DMS153 (cell line): Measurements from ENCODE around the gene NCS1.

Experiments used
- DNase-seq: peaks from one replicate; lab custom pipeline; 2025; lab: John Stamatoyannopoulos, UW

Gene NCS1

GRCh38 chr9:130147910-130148309 lies 24.3 kb upstream of the NCS1 start:
- no peak for DNase-seq

GRCh38 chr9:130149031-130149430 lies 23.2 kb upstream of the NCS1 start:
- DNase-seq, result no peak

DNA sequence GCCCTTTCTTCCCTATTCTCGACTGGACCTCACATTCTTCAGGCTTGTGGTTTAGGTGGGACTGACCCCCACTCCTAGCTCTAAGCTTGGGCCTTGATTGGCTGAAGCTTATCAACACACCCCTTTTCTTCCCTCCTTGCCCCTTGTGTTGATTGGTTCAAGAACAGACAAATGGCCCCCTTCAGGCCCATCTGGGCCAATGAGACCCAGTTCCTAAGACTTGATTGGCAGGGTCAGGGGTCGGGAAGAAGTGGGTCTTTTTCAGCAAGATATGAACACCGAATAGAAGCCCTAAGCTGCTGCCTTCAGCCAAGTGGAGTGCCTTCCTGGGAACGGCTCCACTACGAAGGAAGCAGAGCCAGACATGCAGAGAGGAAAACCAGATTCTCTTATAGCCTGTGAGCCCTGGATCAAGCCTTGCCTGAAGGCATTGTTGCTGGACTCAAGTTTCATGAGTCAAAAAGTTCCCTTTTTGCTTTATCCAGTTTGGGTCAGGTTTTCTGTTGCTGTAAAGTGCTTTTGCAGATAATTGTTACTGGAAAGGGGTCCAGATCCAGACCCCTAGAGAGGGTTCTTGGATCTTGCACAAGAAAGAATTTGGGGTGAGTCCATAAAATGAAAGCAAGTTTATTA lies 22.4 kb upstream of the NCS1 start:
- no peak for DNase-seq

GRCh38 chr9:130150779-130151382 lies 21.3 kb upstream of the NCS1 start:
- DNase-seq, result no peak

DNA sequence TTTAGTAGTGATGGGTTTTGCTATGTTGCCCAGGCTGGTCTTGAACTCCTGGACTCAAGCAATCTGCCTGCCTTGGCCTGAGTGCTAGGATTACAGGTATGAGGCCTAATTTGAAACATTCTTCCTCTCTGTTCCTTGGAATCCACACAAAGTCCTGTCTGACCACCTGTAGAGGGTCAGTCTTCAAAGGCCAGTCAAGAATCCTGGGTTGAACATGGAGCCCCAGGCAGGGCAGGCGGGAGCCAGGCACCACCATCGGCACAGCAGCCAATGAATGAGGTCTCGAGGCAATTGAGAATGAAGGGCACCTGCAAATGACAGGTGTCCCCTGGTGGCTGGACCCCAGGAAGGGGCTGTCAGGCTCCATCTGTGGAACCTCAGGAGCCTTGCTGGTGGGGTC lies 17.4 kb upstream of the NCS1 start:
- DNase-seq, result no peak

DNA sequence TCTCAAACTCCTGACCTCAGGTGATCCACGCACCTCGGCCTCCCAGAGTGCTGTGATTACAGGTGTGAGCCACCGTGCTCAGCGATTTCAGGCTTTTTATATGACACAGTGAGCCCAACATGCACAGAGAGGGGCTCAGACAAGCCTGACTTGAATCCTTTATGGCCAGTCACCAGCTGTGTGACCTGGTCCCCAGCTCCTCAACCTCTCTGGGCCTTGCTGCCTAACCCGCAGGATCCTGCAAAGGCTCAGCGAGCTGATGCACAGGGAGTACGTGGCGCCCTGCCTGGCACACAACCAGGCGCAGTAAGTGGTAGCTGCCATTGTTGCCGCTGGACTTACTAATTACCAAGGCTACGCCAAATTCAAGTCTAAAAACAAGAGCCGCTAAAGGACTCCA lies 16.6 kb upstream of the NCS1 start:
- DNase-seq, result no peak

DNA sequence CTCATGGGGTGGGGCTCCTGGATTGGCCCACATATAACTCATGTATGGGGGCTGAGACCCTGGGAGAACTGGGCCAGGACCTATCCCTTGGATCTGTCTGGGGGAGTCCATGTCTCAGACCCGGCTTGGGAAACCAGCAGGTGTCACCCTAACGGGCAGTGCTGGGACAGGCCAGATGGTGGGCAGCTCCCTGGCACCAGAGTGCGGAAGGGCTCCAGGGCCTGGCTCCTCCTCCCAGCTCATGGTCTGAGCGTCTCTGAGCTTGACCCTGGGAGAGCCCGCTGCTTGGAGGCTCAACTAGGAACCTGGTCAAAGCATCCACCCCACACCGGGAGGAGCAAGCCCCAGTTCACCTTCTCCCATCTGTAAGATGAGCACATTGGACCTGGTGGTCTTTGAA lies 15.5 kb upstream of the NCS1 start:
- DNase-seq, result no peak

GRCh38 chr9:130157079-130157478 lies 15.1 kb upstream of the NCS1 start:
- no peak for DNase-seq

GRCh38 chr9:130158001-130158400 lies 14.2 kb upstream of the NCS1 start:
- no peak for DNase-seq

DNA sequence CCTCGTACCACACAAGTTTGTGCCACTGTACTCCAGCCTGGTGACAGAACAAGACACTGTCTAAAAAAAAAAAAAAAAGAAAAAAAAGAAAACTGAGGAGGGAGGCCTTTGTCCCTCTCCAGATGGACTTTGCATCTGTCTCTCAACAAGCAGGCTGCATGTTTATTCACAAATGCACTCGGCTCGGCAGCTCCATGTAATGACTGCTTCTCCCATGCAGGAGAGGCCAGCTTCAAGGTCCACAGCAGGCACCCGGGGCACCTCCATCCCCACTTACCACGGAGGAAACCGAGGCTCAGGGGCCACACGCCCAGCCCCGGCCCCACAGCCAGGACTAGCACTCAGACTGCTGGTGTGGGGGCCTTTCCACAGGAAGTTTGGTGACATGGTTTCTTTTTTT lies 13.1 kb upstream of the NCS1 start:
- no peak for DNase-seq

GRCh38 chr9:130159915-130160670 lies 12.1 kb upstream of the NCS1 start:
- peak; percentile 43 for DNase-seq

DNA sequence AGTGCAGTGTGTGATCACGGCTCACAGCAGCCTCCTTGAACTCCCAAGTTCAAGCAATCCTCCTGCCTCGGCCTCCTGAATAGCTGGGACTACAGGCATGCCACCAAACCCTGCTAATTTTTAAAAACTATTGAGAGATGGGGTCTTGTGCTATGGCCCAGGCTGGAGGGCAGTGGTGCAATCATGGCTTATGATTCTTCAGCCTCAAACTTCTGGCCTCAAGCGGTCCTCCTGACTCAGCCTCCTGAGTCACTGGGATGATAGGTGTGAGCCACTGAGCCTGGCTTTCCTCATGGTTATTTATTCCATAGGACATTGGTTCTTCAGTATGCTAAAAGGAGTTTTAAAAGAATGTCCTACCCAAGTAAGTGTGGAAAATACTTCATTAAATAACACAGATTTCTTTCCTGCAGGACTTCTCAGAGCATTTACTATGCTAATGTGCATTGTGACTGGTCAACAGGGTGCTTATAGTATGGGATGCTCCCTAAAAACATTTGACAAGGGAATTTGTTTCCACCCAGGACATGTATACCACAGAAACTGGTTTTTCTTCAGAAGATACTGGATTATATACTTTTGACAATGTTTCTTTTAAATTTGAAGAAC lies 11.2 kb upstream of the NCS1 start:
- DNase-seq, result no peak

GRCh38 chr9:130165579-130165978 lies 6.6 kb upstream of the NCS1 start:
- no peak for DNase-seq

DNA sequence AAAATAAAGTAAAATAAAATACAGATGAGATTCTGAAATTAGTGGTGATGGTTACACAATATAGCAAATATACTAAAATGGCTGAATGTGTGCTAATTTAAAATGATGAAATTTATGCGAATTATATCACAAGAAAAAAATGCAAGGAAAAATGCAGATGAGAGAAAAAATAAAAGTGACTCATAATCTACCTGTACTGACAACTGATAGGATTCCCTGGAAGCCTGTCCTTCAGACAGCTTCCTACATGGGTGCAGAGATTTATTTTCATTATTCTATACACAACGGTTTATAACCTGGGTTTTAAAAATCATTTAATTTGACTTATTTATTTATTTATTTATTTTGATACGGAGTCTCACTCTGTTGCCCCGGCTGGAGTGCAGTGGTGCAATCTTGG lies 5.8 kb upstream of the NCS1 start:
- no peak for DNase-seq

- DNase-seq, result no peak
These were observed 4.3 kb upstream of the NCS1 start for GRCh38 chr9:130167927-130168326.

GRCh38 chr9:130171226-130172148 lies 717 bp upstream of the NCS1 start:
- DNase-seq, result no peak

DNA sequence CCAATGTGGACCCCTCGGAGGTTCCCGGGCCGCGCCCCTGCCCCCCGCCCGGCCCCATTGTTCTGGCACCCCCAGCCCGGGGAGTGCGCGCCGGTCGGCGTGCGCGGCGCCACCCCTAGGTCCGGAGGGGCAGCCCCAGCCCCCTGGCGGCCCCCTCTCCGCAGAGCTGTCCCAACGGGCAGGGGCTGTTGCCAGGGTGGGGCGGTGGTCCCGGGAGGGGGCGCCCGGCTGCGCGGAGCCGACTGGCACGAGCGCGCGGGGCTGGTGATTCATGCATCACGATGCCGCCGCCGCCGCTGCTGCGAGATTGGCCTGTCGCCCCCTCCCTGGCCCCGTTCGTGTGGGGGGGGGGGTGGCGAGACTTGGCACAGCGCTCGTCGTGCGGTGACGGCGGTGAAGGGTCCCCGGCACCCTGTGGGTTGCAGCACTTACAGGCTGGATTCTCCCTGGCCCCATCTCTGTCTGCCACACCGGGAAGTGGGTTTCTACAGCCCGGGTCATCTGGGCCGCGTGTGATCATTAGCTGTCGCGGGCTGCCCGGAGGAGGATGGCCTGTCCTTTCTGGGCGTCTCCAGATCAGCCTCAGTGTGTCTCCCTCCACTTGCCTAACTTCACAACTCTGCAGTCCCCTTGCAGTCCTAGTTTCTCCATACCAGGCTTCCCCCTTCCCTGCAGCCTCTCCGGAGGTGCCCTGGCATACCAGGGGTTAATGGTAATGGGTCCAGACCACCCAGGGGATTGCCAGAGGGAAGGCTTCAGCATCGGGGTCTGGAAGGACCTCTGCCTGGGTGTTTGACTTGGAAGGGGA lies 858 bp downstream of the NCS1 start:
- DNase-seq, result no peak

- DNase-seq, result no peak
These were observed 1.4 kb downstream of the NCS1 start for GRCh38 chr9:130173666-130173983.

GRCh38 chr9:130174025-130174424 lies 1.8 kb downstream of the NCS1 start:
- no peak for DNase-seq

- DNase-seq, result no peak
These were observed 2.7 kb downstream of the NCS1 start for GRCh38 chr9:130174920-130175321.

- no peak for DNase-seq
These were observed 3.2 kb downstream of the NCS1 start for GRCh38 chr9:130175355-130175754.
